IMR-90 (cell line): ENCODE results near the gene MSI2. TPM values are rescaled to one million over a fixed set of nuclear protein-coding genes. Genes with fewer than 3 reads are reported as not detected.
A peak's percentile ranks its signal among the peaks of the same experiment; 100 is the strongest.

Source experiments
- ATAC-seq: fragments of 200-7000 bp; cut with Tn5 transposase; 2 replicates; pipeline ENCODE4 v1.9.1; 2020; ENCODE audit warnings: low read depth, mild to moderate bottlenecking, moderate library complexity
- BruUV-seq: library from RNA; stranded (reverse); fragments of 400-500 nt; replicated peaks from 2 replicates; lab custom pipeline; 2021; lab: Mats Ljungman, UMichigan
- CTCF ChIA-PET: fragments of 300-600 bp; formaldehyde crosslinking; extraction: SDS; loops from one replicate; lab custom pipeline; 2021; ENCODE audit warnings: antibody characterized with exemption; lab: Yijun Ruan, JAX
- POLR2A ChIA-PET: fragments of 300-600 bp; sonication (Branson Sonifier 250); formaldehyde crosslinking; loops from one replicate; lab custom pipeline; 2022; ENCODE audit warnings: antibody characterized with exemption; ENCODE audit not compliant: unreplicated experiment; lab: Charles Lee
- DNase-seq: peaks from one replicate; pipeline ENCODE4 v3.0.0; 2013
- H2AFZ ChIP-seq: replicated peaks from 2 replicates; pipeline ENCODE3; 2013; ENCODE audit warnings: low read length, mild to moderate bottlenecking; ENCODE audit not compliant: poor library complexity
- H2AK5ac ChIP-seq: 2 replicates; pipeline ENCODE4 v1.6.1; 2013; ENCODE audit warnings: low read depth, low read length, inconsistent platforms
- H2AK9ac ChIP-seq: replicated peaks from 2 replicates; pipeline ENCODE3; 2013; ENCODE audit warnings: mild to moderate bottlenecking, low read depth, low read length, moderate library complexity; ENCODE audit not compliant: poor library complexity
- H2BK120ac ChIP-seq: 2 replicates; pipeline ENCODE4 v1.6.1; 2013; ENCODE audit warnings: low read depth, low read length, inconsistent platforms
- H2BK15ac ChIP-seq: 3 replicates; pipeline ENCODE4 v1.6.1; 2013; ENCODE audit warnings: low read depth, low read length, inconsistent platforms
- H2BK20ac ChIP-seq: 2 replicates; pipeline ENCODE4 v1.6.1; 2013; ENCODE audit warnings: low read depth, mild to moderate bottlenecking, inconsistent platforms, low read length, moderate library complexity
- H2BK5ac ChIP-seq: 2 replicates; pipeline ENCODE4 v1.6.1; 2013; ENCODE audit warnings: mild to moderate bottlenecking, low read depth, low read length, inconsistent platforms; ENCODE audit not compliant: poor library complexity, severe bottlenecking
- H3K14ac ChIP-seq: replicated peaks from 2 replicates; pipeline ENCODE4 v1.6.1; 2013; ENCODE audit warnings: low read depth, low read length, inconsistent platforms
- H3K18ac ChIP-seq: 2 replicates; pipeline ENCODE4 v1.6.1; 2013; ENCODE audit warnings: low read depth, low read length, control low read depth
- H3K23ac ChIP-seq: 2 replicates; pipeline ENCODE4 v1.6.1; 2013; ENCODE audit warnings: low read depth, low read length, inconsistent platforms
- H3K27ac ChIP-seq: 2 replicates; pipeline ENCODE4 v1.5.1; 2013; ENCODE audit warnings: mild to moderate bottlenecking, control low read depth, low read length; ENCODE audit not compliant: insufficient read depth
- H3K27me3 ChIP-seq: 2 replicates; pipeline ENCODE4 v1.6.1; 2013; ENCODE audit warnings: low read length; ENCODE audit not compliant: control insufficient read depth, insufficient read depth
- H3K36me3 ChIP-seq: 2 replicates; pipeline ENCODE4 v1.6.1; 2013; ENCODE audit warnings: low read length, mixed read lengths; ENCODE audit not compliant: control insufficient read depth, insufficient read depth
- H3K4ac ChIP-seq: 2 replicates; pipeline ENCODE4 v1.6.1; 2013; ENCODE audit warnings: low read depth, low read length, inconsistent platforms
- H3K4me1 ChIP-seq: 2 replicates; pipeline ENCODE4 v1.6.1; 2013; ENCODE audit warnings: low read length, mixed read lengths; ENCODE audit not compliant: control insufficient read depth, insufficient read depth
- H3K4me2 ChIP-seq: 2 replicates; pipeline ENCODE4 v1.6.1; 2013; ENCODE audit warnings: low read depth, mild to moderate bottlenecking, control low read depth, low read length, moderate library complexity
- H3K4me3 ChIP-seq: 2 replicates; pipeline ENCODE4 v1.5.1; 2013; ENCODE audit warnings: low read depth, mild to moderate bottlenecking, control low read depth, low read length, moderate library complexity; ENCODE audit not compliant: insufficient read depth
- H3K56ac ChIP-seq: 2 replicates; pipeline ENCODE4 v1.6.1; 2013; ENCODE audit warnings: low read length, inconsistent platforms; ENCODE audit not compliant: insufficient read depth; ENCODE audit errors: extremely low read depth
- H3K79me1 ChIP-seq, 2 experiments: 2 replicates each; pipeline ENCODE4 v1.6.1; 2013; ENCODE audit warnings: low read length in 2 of 2, inconsistent platforms in 1 of 2, low read depth in 1 of 2
- H3K9ac ChIP-seq: 2 replicates; pipeline ENCODE4 v1.6.1; 2013; ENCODE audit warnings: low read depth, low read length, control low read depth
- H3K9me1 ChIP-seq: 2 replicates; pipeline ENCODE4 v1.6.1; 2013; ENCODE audit warnings: low read length, inconsistent platforms; ENCODE audit not compliant: insufficient read depth
- H3K9me3 ChIP-seq: 2 replicates; pipeline ENCODE4 v1.6.1; 2013; ENCODE audit warnings: low read length; ENCODE audit not compliant: control insufficient read depth, insufficient read depth
- H4K20me1 ChIP-seq: 2 replicates; pipeline ENCODE4 v1.6.1; 2013; ENCODE audit warnings: low read length, inconsistent platforms; ENCODE audit not compliant: insufficient read depth
- H4K5ac ChIP-seq: 2 replicates; pipeline ENCODE4 v1.6.1; 2013; ENCODE audit warnings: mild to moderate bottlenecking, low read depth, low read length, control low read depth
- H4K8ac ChIP-seq, 2 experiments: 2 replicates each; pipeline ENCODE4 v1.6.1; 2013; ENCODE audit warnings: low read depth in 2 of 2, low read length in 2 of 2, control low read depth in 1 of 2, inconsistent platforms in 1 of 2
- H4K91ac ChIP-seq: 2 replicates; pipeline ENCODE4 v1.6.1; 2013; ENCODE audit warnings: low read depth, low read length, inconsistent platforms; ENCODE audit not compliant: insufficient read depth
- CEBPB ChIP-seq: IDR thresholded peaks from 2 replicates; pipeline ENCODE4 v1.6.1; 2012; ENCODE audit warnings: low read depth, low read length, improper control_type of control experiment
- CHD1 ChIP-seq: IDR thresholded peaks from 2 replicates; pipeline ENCODE4 v1.6.1; 2012; ENCODE audit warnings: low read depth, low read length, improper control_type of control experiment
- FOS ChIP-seq: fragments of 150-350 bp; IDR thresholded peaks from 2 replicates; pipeline ENCODE4 v1.6.1; 2016; ENCODE audit warnings: low read depth, low read length
- MAFK ChIP-seq: IDR thresholded peaks from 2 replicates; pipeline ENCODE4 v1.6.1; 2012; ENCODE audit warnings: low read depth, low read length, improper control_type of control experiment
- MAZ ChIP-seq: IDR thresholded peaks from 2 replicates; pipeline ENCODE4 v1.6.1; 2012; ENCODE audit warnings: low read depth, mild to moderate bottlenecking, low read length, improper control_type of control experiment, moderate library complexity, borderline replicate concordance
- MXI1 ChIP-seq: IDR thresholded peaks from 2 replicates; pipeline ENCODE4 v1.6.1; 2012; ENCODE audit warnings: low read depth, mild to moderate bottlenecking, low read length, moderate library complexity, borderline replicate concordance
- NFE2L2 ChIP-seq: fragments of 150-350 bp; IDR thresholded peaks from 2 replicates; pipeline ENCODE4 v1.6.1; 2016; ENCODE audit warnings: low read depth, mild to moderate bottlenecking, low read length
- POLR2A ChIP-seq: IDR thresholded peaks from 2 replicates; pipeline ENCODE4 v1.6.1; 2012; ENCODE audit warnings: mild to moderate bottlenecking, low read depth, low read length
- RAD21 ChIP-seq: IDR thresholded peaks from 2 replicates; pipeline ENCODE4 v1.6.1; 2012; ENCODE audit warnings: low read length, improper control_type of control experiment
- RCOR1 ChIP-seq: IDR thresholded peaks from 2 replicates; pipeline ENCODE4 v1.6.1; 2012; ENCODE audit warnings: mild to moderate bottlenecking, low read length, improper control_type of control experiment; ENCODE audit not compliant: insufficient replicate concordance
- RFX5 ChIP-seq: IDR thresholded peaks from 2 replicates; pipeline ENCODE4 v1.8.0; 2012; ENCODE audit warnings: low read depth, mild to moderate bottlenecking, low read length, moderate library complexity
- SMC3 ChIP-seq: fragments of 150-350 bp; IDR thresholded peaks from 2 replicates; pipeline ENCODE4 v1.6.1; 2016; ENCODE audit warnings: low read depth, mild to moderate bottlenecking, antibody characterized with exemption, low read length, moderate library complexity
- WGBS, 2 experiments: methylation state at CpG; one replicate each; pipeline versions ENCODE4 v1.1.5 to v1.1.7; 2013; ENCODE audit warnings: missing lambda C conversion rate in 2 of 2; ENCODE audit not compliant: insufficient read length in 1 of 2; ENCODE audit errors: extremely low coverage in 2 of 2; 5-methylcytosine and 5-hydroxymethylcytosine counted together
- dilution Hi-C: fragments of 300-500 bp; cut with HindIII; formaldehyde crosslinking; loops from one replicate; pipeline ENCODE4 v1.14.3; 2018; ENCODE audit warnings: low sequenced_read_pairs; ENCODE audit not compliant: unreplicated experiment
- in situ Hi-C: fragments of 300-500 bp; cut with MboI; formaldehyde crosslinking; loops from 3 replicates; pipeline ENCODE4 v1.14.3; 2019; ENCODE audit warnings: low sequenced_read_pairs, inconsistent platforms, mixed read lengths
- intact Hi-C: fragments of 100-400 bp; cut with micrococcal nuclease; formaldehyde crosslinking; loops from 2 replicates; pipeline ENCODE4 v1.10.0; 2022
- polyA plus RNA-seq, 3 experiments: library from polyadenylated mRNA; depleted of rRNA; stranded (reverse); fragments of >200 nt; gene quantifications; 2 replicates each; pipeline ENCODE4 v1.2.3, GENCODE V29; 2012; ENCODE audit warnings: low replicate concordance in 1 of 3
- total RNA-seq: library from RNA; depleted of rRNA; stranded (reverse); fragments of >200 nt; gene quantifications from 2 replicates; pipeline ENCODE4 v1.2.3, GENCODE V29; 2012
- TF ChIP-seq, protein P1 (sequence below): conservative IDR thresholded peaks from 2 replicates; pipeline ENCODE4 v1.5.1; 2012; ENCODE audit warnings: mild to moderate bottlenecking, low read depth, low read length, improper control_type of control experiment
- TF ChIP-seq, protein P2 (sequence below): fragments of 150-350 bp; IDR thresholded peaks from 2 replicates; pipeline ENCODE4 v1.6.1; 2016; ENCODE audit warnings: low read depth, mild to moderate bottlenecking, low read length, moderate library complexity, borderline replicate concordance
- TF ChIP-seq, protein P3 (sequence below): fragments of 150-350 bp; IDR thresholded peaks from 2 replicates; pipeline ENCODE4 v1.6.1; 2017; ENCODE audit warnings: mild to moderate bottlenecking, antibody characterized with exemption, low read length, low read depth

The MSI2 gene
- total and polyA plus RNA-seq, 2 of the 4 experiments (the other 2 are of a cell fraction) = 13.0 to 16.0 TPM

DNA sequence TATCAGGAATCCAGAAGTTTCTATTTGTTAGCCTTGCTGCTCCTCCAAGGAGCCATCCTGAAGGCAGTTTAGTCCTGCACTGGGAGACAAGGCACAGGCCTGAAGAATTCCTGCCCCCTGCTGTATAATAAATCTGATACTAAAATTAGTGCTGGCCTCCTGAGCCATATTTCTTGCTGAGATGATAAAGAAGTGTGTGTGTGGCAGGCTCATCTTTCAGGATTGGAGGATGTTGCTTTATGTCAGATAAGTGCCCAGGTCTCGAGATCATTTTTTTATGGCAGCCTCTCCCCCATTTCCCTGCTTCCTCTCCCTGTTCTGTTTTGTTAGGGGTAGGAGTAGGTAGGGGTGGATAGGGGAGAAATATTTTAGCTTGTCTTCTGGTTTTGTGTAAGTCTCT, 26.0 kb downstream of the MSI2 start:
- BruUV-seq = no TSS peak
- Histone ChIP-seq H4K8ac (no peak overlapping the region), H2BK15ac (no peak overlapping the region), H3K23ac (no peak overlapping the region), H3K27me3 (no peaks in the 10 kb centered on the region), H3K14ac (0 out of 2 replicates have a peak overlapping the region, but pooled peaks have one; percentile 52), H3K4me2 (no peak overlapping the region), H2AK5ac (no peak overlapping the region), H2BK20ac (no peak overlapping the region), H2BK5ac (no peak overlapping the region), H3K4me1 (no peaks in the 10 kb centered on the region; the same call in 1 of the 2 replicates), H3K18ac (no peak overlapping the region), H3K9me3 (no peaks in the 10 kb centered on the region), H3K79me1 (peaks cover 1 to 2% of the 10 kb centered on the region in 2 experiments; a peak in 1 of 4 replicates), H2AK9ac (no peak overlapping the region), H2AFZ (no peak overlapping the region), H3K56ac (no peak overlapping the region), H3K9me1 (peaks cover 4% of the 10 kb centered on the region; the same call in 1 of the 2 replicates), H3K4me3 (no peak overlapping the region), H2BK120ac (no peak overlapping the region), H4K91ac (no peak overlapping the region), H3K9ac (no peak overlapping the region), H4K5ac (no peak overlapping the region), H3K4ac (no peak overlapping the region), H4K20me1 (no peaks in the 10 kb centered on the region; the same call in 1 of the 2 replicates), H3K36me3 (peaks cover 11% of the 10 kb centered on the region), H3K27ac (no peak overlapping the region)
- WGBS, 2 experiments = no CpG with 5 or more reads among the region's 1 CpG
- ATAC-seq (no peak), DNase-seq (no peak)
- intact Hi-C loops (no loop called here), dilution Hi-C loops (no loop called here), in situ Hi-C loops (no loop called here)
- ChIA-PET POLR2A (no interaction called here), CTCF (interaction anchor here (0.6 to 1.2 kb wide), 2 partner anchors 19 to 559 kb away, joined by 3 to 4 read pairs; no protein-coding TSS in a partner anchor)
- TF ChIP-seq CHD1 = no peak
- no peak for TF ChIP-seq SMC3
- no peak for TF ChIP-seq RCOR1
- TF ChIP-seq, protein P1, sequence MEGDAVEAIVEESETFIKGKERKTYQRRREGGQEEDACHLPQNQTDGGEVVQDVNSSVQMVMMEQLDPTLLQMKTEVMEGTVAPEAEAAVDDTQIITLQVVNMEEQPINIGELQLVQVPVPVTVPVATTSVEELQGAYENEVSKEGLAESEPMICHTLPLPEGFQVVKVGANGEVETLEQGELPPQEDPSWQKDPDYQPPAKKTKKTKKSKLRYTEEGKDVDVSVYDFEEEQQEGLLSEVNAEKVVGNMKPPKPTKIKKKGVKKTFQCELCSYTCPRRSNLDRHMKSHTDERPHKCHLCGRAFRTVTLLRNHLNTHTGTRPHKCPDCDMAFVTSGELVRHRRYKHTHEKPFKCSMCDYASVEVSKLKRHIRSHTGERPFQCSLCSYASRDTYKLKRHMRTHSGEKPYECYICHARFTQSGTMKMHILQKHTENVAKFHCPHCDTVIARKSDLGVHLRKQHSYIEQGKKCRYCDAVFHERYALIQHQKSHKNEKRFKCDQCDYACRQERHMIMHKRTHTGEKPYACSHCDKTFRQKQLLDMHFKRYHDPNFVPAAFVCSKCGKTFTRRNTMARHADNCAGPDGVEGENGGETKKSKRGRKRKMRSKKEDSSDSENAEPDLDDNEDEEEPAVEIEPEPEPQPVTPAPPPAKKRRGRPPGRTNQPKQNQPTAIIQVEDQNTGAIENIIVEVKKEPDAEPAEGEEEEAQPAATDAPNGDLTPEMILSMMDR = no peak
- TF ChIP-seq MAZ = no peak
- TF ChIP-seq POLR2A = no peak
- TF ChIP-seq, protein P2, sequence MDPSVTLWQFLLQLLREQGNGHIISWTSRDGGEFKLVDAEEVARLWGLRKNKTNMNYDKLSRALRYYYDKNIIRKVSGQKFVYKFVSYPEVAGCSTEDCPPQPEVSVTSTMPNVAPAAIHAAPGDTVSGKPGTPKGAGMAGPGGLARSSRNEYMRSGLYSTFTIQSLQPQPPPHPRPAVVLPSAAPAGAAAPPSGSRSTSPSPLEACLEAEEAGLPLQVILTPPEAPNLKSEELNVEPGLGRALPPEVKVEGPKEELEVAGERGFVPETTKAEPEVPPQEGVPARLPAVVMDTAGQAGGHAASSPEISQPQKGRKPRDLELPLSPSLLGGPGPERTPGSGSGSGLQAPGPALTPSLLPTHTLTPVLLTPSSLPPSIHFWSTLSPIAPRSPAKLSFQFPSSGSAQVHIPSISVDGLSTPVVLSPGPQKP = no peak
- no peak for TF ChIP-seq RAD21
- TF ChIP-seq FOS = no peak
- TF ChIP-seq NFE2L2 = no peak
- no peak for TF ChIP-seq RFX5
- TF ChIP-seq MAFK = no peak
- TF ChIP-seq, protein P3, sequence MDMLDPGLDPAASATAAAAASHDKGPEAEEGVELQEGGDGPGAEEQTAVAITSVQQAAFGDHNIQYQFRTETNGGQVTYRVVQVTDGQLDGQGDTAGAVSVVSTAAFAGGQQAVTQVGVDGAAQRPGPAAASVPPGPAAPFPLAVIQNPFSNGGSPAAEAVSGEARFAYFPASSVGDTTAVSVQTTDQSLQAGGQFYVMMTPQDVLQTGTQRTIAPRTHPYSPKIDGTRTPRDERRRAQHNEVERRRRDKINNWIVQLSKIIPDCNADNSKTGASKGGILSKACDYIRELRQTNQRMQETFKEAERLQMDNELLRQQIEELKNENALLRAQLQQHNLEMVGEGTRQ = no peak
- no peak for TF ChIP-seq MXI1
- no peak for TF ChIP-seq CEBPB
